Heart left ventricle (tissue), 13 donors: ENCODE results near the gene TMEM106C.

Source experiments
- CTCF ChIP-seq, 12 donors: fragments of 200-600 bp; sonication (generic) in 4 of 12; IDR thresholded peaks; one replicate each; pipeline versions ENCODE4 v1.5.0 to v1.8.0; 2018 to 2022; ENCODE audit warnings: antibody characterized with exemption in 12 of 12, mild to moderate bottlenecking in 5 of 12
- POLR2A ChIP-seq, 2 donors: fragments of 450-650 bp; IDR thresholded peaks; one replicate each; pipeline ENCODE4 v1.6.1; 2017; ENCODE audit warnings: antibody characterized with exemption in 2 of 2, mild to moderate bottlenecking in 2 of 2, moderate library complexity in 2 of 2
- donor health status: ischemic (EF 13 %, LVEDD 7.1; RV severe dilation, severe dysfunction).
- donor health status: DM: no; HTN: yes; CAD: no.
- donor health status: DM: no; HTN: no; CAD: no.
- donor health status: ischemic (EF 25% LVEDD 6.9; RV normal size, moderate dysfunction).
- donor health status: ischemic (EF 25% LVEDD 5.7; RV mildly dilated, moderate dysfunction).
- donor health status: ischemic (EF 35%, LVEDD 5.7; RV mildly dilated, moderate dysfunction).
- donor health status: nonischemic (EF 11% LVEDD 7.7; RV severe dilation, severe dysfunction).
- donor health status: DM: yes; HTN: yes; CAD: no.
- donor health status: PGD.
- donor health status: ischemic (EF 29% LVEDD 5.4; RV normal size, mild dysfunction).
- donor health status: nonischemic (EF 23%, LVEDD 6.1; RV moderate dilation, normal function).

DNA sequence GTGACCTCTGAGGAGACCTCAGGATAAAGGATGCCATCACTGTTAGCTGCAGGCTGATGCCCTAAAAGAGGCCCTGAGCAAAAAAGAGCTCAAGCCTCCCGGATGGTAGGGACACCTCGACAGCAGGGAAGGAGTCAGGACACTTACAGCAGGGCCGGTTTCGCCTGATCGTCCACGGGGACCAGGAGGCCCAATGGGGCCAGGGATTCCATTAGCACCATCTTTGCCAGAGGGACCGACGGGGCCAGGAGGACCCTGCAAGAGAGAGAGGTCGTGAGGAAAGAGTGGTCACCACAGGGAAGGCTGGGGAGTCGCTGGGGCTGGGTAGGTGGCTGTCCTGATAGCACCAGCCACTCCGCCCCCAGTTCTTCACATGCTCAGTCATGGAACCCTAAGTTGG, 12.4 kb downstream of the TMEM106C start:
- TF ChIP-seq CTCF (IDR thresholded peaks at IDR 0.05) (no peak), POLR2A (IDR thresholded peaks at IDR 0.05) (no peak)
